Psoas muscle (tissue), 8 donors: ENCODE data around the gene ICAM4. TPM values are rescaled to one million over a fixed set of nuclear protein-coding genes. Genes with fewer than 3 reads are reported as not detected.

ENCODE experiments used
- ATAC-seq, 4 donors: fragments of 200-7000 bp; cut with Tn5 transposase; one replicate each; pipeline ENCODE4 v1.9.1; 2020; ENCODE audit warnings: moderate library complexity in 3 of 4, mild to moderate bottlenecking in 2 of 4
- DNase-seq, 2 donors: peaks; one replicate each; pipeline ENCODE4 v3.0.0-alpha.2; 2020
- H3K27ac ChIP-seq: fragments of 200-600 bp; one replicate; pipeline ENCODE4 v1.8.0; 2022
- H3K27me3 ChIP-seq, 3 donors: fragments of 200-600 bp in 1 of 3; one replicate each; pipeline versions ENCODE4 v1.6.1 to v1.8.0; 2013 to 2022; ENCODE audit warnings: low read length in 2 of 3, mild to moderate bottlenecking in 2 of 3, moderate library complexity in 1 of 3; ENCODE audit not compliant: insufficient read depth in 3 of 3
- H3K36me3 ChIP-seq, 2 donors: fragments of 200-600 bp in 1 of 2; one replicate each; pipeline versions ENCODE4 v1.6.1 to v1.8.0; 2013 to 2022; ENCODE audit warnings: low read depth in 1 of 2, mild to moderate bottlenecking in 1 of 2, moderate library complexity in 1 of 2; ENCODE audit not compliant: insufficient read depth in 1 of 2
- H3K4me1 ChIP-seq: fragments of 200-600 bp; one replicate; pipeline ENCODE4 v1.8.0; 2022
- H3K4me3 ChIP-seq: fragments of 200-600 bp; one replicate; pipeline ENCODE4 v1.8.0; 2022; ENCODE audit warnings: mild to moderate bottlenecking
- H3K9me3 ChIP-seq: fragments of 200-600 bp; one replicate; pipeline ENCODE4 v1.8.0; 2022
- WGBS, 3 donors: extraction: QIAGEN DNeasy Blood & Tissue Kit; methylation state at CpG; one replicate each; pipeline versions ENCODE4 v1.1.6 to v1.1.7; 2013; 5-methylcytosine and 5-hydroxymethylcytosine counted together
- intact Hi-C, 2 donors: fragments of 100-400 bp; cut with DNase I; formaldehyde crosslinking; loops; one replicate each; pipeline versions ENCODE4 v1.11.0 to v1.14.2; 2022
- polyA plus RNA-seq, 3 donors: library from polyadenylated mRNA; stranded (reverse); fragments of 200-250 nt; gene quantifications; one replicate each; pipeline ENCODE4 v1.2.3, GENCODE V29; 2013
- total RNA-seq, 4 donors: library from RNA; stranded (reverse); fragmentation: NEBNext Ultra II Directional in 2 of 4; extraction: Animal tissue kit (Norgen Biotek cat#: 25700) in 2 of 4; gene quantifications; one replicate each; pipeline versions ENCODE4 v1.2.1 to v1.2.4, GENCODE V29; 2021 to 2023
- TF ChIP-seq, protein P1 (sequence below): fragments of 200-600 bp; IDR thresholded peaks from one replicate; pipeline ENCODE4 v1.8.0; 2022; ENCODE audit warnings: antibody characterized with exemption
- donor health status: healthy with polysubstance abuse.
- donor health status: DM: no; HTN: no; CAD: no; lungs with moderate emphysema.
- donor health status: Bipolar disorder and iron deficiency.
- donor health status: healthy.
- donor health status: DM: yes; HTN: yes; CAD: no.
- donor health status: DM: no; HTN: no; CAD: no.
- donor health status: DM: no; HTN: no; CAD: no.
- donor health status: DM: yes; HTN: yes; CAD: no.

The ICAM4 gene
- total and polyA plus RNA-seq, 7 donors: 0.04 to 0.47 (median 0.18) TPM; not detected in 4

DNA sequence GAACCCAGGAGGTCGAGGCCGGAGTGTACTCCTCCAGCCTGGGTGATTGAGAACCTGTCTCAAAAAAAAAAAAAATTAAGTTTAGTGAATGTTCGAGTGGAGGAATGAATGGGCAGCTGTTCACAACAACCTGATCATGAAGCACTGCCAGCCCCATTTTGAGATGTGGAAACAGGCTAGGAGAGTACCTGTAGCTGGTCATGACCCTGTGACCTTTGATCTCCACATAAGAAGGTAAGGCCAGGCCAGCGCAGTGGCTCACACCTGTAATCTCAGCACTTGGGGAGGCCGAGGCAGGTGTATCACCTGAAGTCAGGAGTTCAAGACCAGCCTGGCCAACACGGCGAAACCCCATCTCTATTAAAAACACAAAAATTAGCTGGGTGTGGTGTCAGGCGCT lies 39.0 kb downstream of the ICAM4 start:
- Histone ChIP-seq H3K4me3 (no peak overlapping the region), H3K9me3 (no peaks in the 10 kb centered on the region), H3K27ac (no peak overlapping the region), H3K36me3 (peaks cover 11 to 99% of the 10 kb centered on the region in 2 donors), H3K27me3 (no peaks in the 10 kb centered on the region), H3K4me1 (no peaks in the 10 kb centered on the region)
- ATAC-seq (no peak), DNase-seq (no peak)
- intact Hi-C loops: no loop called here
- WGBS, 3 donors: 89 to 95% (median 90%) methylated on average over 8 of the region's 8 CpGs
- TF ChIP-seq, protein P1, sequence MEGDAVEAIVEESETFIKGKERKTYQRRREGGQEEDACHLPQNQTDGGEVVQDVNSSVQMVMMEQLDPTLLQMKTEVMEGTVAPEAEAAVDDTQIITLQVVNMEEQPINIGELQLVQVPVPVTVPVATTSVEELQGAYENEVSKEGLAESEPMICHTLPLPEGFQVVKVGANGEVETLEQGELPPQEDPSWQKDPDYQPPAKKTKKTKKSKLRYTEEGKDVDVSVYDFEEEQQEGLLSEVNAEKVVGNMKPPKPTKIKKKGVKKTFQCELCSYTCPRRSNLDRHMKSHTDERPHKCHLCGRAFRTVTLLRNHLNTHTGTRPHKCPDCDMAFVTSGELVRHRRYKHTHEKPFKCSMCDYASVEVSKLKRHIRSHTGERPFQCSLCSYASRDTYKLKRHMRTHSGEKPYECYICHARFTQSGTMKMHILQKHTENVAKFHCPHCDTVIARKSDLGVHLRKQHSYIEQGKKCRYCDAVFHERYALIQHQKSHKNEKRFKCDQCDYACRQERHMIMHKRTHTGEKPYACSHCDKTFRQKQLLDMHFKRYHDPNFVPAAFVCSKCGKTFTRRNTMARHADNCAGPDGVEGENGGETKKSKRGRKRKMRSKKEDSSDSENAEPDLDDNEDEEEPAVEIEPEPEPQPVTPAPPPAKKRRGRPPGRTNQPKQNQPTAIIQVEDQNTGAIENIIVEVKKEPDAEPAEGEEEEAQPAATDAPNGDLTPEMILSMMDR: no peak

DNA sequence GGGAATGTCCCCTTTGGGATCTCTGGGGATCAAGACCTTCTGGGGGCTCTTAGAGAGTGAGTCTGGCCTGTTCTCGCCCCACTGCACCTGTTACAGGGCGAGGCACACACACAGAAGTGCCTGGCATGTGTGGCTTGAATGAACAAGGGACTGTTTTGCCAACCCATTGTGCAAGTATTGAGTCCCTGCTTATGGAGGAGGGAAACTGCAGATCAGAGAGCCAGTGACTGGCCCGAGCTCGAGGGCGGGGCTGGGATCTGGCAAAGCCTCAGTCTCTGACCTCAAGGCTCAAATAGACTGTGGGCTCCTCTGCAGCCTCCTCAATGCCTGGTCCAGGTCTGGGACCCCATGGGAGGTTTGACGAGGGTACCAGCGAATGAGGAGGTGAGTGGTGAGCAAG lies 41.0 kb downstream of the ICAM4 start:
- no peak for ATAC-seq
- Histone ChIP-seq H3K4me1 (peaks cover 12% of the 10 kb centered on the region), H3K27ac (no peak overlapping the region), H3K36me3 (peaks cover 11 to 80% of the 10 kb centered on the region in 2 donors), H3K4me3 (no peak overlapping the region), H3K27me3 (no peaks in the 10 kb centered on the region), H3K9me3 (no peaks in the 10 kb centered on the region)
- 68 to 86% (median 75%) methylated on average over 7 of the region's 7 CpGs for WGBS, 3 donors
- TF ChIP-seq, protein P1: no peak
- DNase-seq: no peak
- intact Hi-C loops: no loop called here

DNA sequence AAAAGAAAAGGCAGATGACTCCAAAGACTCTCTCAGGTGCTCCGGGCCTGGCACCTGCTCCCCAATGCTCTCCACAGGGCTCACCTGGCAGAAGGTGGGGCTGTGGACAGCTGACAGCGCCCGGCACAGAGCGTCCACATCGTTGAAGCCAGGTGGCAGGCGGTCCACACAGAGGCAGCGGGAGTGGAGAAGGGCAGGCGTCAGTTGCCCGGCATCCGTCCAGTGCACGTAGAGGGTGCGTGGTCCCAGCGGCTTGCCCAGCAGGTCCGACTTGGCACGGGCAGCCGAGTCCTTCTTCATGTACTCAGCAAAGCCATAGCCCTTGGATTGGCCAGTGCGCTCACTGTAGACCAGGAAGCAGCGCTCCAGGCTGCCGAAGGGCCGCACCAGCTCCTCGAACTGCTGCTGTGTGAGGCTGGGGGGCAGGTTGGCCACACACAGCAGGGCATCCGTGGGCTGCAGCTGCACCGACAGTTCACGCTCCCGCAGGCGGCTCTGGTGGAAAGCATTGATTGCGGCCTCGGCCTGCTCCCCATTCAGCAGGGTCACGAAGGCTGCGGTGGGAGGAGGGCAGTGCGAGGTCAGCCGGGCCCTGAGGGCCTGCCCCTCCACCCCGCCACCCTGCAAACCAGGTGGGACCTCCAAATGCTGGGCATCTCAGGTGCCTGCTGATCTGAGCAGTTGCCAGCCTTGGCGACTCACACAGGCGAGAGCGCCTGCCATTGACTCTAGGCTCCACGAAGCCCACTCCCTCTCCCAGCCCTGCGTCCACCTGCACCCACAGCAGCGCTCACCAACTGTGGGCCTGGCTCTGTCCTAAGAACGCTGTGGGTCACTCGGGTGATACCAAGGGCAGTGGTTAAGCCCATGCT lies 42.0 kb downstream of the ICAM4 start:
- intact Hi-C loops: no loop called here
- no peaks in the 10 kb centered on the region for H3K9me3 ChIP-seq
- peaks cover 12% of the 10 kb centered on the region for H3K4me1 ChIP-seq
- no peak overlapping the region for H3K4me3 ChIP-seq
- no peaks in the 10 kb centered on the region for H3K27me3 ChIP-seq
- no peak overlapping the region for H3K27ac ChIP-seq
- WGBS, 3 donors: 92 to 94% (median 93%) methylated on average over 41 of the region's 41 CpGs
- no peak for ATAC-seq
- TF ChIP-seq, protein P1: no peak
- no peak for DNase-seq
- peaks cover 4 to 70% of the 10 kb centered on the region in 2 donors for H3K36me3 ChIP-seq

DNA sequence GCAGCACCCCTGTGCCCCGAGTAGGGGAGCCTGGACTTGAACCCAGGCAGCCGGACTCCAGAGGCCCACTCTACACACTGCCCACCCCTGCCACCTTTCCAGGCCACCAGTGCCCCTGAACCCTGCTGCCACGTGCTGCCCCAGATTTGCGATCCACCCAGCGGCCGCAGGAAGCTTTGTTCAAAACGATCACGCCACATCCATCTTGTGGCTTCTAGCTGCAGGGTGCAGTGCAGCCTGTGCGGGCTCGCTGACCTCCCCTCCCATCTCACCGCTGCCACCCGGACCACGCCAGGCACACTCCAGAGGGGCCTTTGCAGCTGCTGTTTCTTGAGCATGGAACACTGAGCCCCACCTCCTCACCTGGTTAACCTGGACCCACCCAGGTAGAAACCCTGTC lies 42.8 kb downstream of the ICAM4 start:
- DNase-seq: no peak
- Histone ChIP-seq H3K27me3 (no peaks in the 10 kb centered on the region), H3K4me1 (peaks cover 12% of the 10 kb centered on the region), H3K9me3 (no peaks in the 10 kb centered on the region), H3K4me3 (no peak overlapping the region), H3K27ac (no peak overlapping the region), H3K36me3 (peaks cover 4 to 62% of the 10 kb centered on the region in 2 donors)
- no peak for ATAC-seq
- 93 to 95% (median 94%) methylated on average over 13 of the region's 13 CpGs for WGBS, 3 donors
- intact Hi-C loops: no loop called here
- TF ChIP-seq, protein P1: no peak
